Measurements from ENCODE around the gene TMSB15B.

DNA sequence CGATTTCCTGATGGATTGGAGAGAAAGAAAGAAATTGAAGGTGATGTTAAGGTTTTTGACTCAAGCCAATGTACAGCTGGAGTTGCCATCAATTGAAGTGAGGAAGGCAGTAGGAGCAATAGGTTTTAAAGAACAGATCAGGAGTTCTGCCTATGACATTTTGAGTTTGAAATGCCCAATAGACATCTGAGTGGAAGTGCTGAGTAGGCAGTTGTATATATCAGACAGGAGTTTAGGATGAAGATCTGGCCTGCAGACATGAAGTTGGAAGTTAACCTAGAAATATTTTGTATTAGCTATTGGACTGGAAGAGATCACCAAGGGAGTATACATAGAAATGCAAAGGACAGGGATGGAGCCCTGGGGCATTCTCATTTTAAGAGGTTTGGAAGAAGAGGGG is 12.9 kb upstream of the TMSB15B start:
- TF ChIP-seq, protein P1, sequence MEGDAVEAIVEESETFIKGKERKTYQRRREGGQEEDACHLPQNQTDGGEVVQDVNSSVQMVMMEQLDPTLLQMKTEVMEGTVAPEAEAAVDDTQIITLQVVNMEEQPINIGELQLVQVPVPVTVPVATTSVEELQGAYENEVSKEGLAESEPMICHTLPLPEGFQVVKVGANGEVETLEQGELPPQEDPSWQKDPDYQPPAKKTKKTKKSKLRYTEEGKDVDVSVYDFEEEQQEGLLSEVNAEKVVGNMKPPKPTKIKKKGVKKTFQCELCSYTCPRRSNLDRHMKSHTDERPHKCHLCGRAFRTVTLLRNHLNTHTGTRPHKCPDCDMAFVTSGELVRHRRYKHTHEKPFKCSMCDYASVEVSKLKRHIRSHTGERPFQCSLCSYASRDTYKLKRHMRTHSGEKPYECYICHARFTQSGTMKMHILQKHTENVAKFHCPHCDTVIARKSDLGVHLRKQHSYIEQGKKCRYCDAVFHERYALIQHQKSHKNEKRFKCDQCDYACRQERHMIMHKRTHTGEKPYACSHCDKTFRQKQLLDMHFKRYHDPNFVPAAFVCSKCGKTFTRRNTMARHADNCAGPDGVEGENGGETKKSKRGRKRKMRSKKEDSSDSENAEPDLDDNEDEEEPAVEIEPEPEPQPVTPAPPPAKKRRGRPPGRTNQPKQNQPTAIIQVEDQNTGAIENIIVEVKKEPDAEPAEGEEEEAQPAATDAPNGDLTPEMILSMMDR (conservative IDR thresholded peaks at IDR 0.05; ENCODE audit: low read length) = no peak
- no peak for TF ChIP-seq EZH2phosphoT487 (IDR thresholded peaks at IDR 0.05; ENCODE audit: borderline replicate concordance, low read depth, low read length)

Data from OCI-LY7 (cell line).